SH-SY5Y (cell line): Measurements from ENCODE around the gene MXD4.

ENCODE experiments used
- GATA2 ChIP-seq: IDR thresholded peaks from 2 replicates; pipeline ENCODE4 v1.6.1; 2011; ENCODE audit warnings: mild to moderate bottlenecking, low read depth, low read length
- GATA3 ChIP-seq: IDR thresholded peaks from 2 replicates; pipeline ENCODE4 v1.6.1; 2011; ENCODE audit warnings: low read depth, mild to moderate bottlenecking, low read length, moderate library complexity

GRCh38 chr4:2271279-2272025 lies 9.5 kb upstream of the MXD4 start:
- TF ChIP-seq GATA3: no peak
- TF ChIP-seq GATA2: no peak
